Stimulated activated CD4-positive, alpha-beta T cell treated with anti-CD3 and anti-CD28 coated beads, Interleukin-4, amount 100 ng/mL, for 48 hours (primary cell): Measurements from ENCODE around the gene FGGY.

Source experiments
- DNase-seq, 2 donors: peaks; one replicate each; pipeline ENCODE4 v3.0.0-alpha.2; 2020; ENCODE audit warnings: low read depth in 2 of 2

Gene FGGY

GRCh38 chr1:59765011-59765730 is 468.3 kb downstream of the FGGY start:
- DNase-seq: no peak

- DNase-seq: no peak
Observed at GRCh38 chr1:59766227-59766855, 469.4 kb downstream of the FGGY start.

GRCh38 chr1:59767119-59767518 is 470.2 kb downstream of the FGGY start:
- DNase-seq: no peak

- DNase-seq: no peak
Observed at GRCh38 chr1:59768792-59769735, 472.2 kb downstream of the FGGY start.

GRCh38 chr1:59769736-59770095 is 472.8 kb downstream of the FGGY start:
- no peak for DNase-seq

- no peak for DNase-seq
Observed at GRCh38 chr1:59771361-59771760, 474.5 kb downstream of the FGGY start.

GRCh38 chr1:59775480-59775879 is 478.6 kb downstream of the FGGY start:
- DNase-seq: no peak

GRCh38 chr1:59776960-59777852 is 480.3 kb downstream of the FGGY start:
- no peak for DNase-seq

- DNase-seq: no peak
Observed at GRCh38 chr1:59779949-59780348, 483.1 kb downstream of the FGGY start.

GRCh38 chr1:59788825-59789224 is 491.9 kb downstream of the FGGY start:
- DNase-seq: no peak

- no peak for DNase-seq
Observed at GRCh38 chr1:59798600-59798999, 501.7 kb downstream of the FGGY start.

GRCh38 chr1:59803458-59804038 is 506.7 kb downstream of the FGGY start:
- DNase-seq: no peak

GRCh38 chr1:59804301-59804700 is 507.4 kb downstream of the FGGY start:
- no peak for DNase-seq

GRCh38 chr1:59805554-59805953 is 508.7 kb downstream of the FGGY start:
- DNase-seq: no peak
